GM18520 (cell line): ENCODE results near the gene TIAM2.

Experiments used
- ATAC-seq: cut with Tn5 transposase; IDR thresholded peaks from one replicate; pipeline ENCODE4 v1.9.1; 2021; ENCODE audit not compliant: unreplicated experiment

Gene TIAM2

GRCh38 chr6:155274106-155274505 lies 279.0 kb downstream of the TIAM2 start:
- ATAC-seq = no peak

GRCh38 chr6:155274533-155274932 lies 279.4 kb downstream of the TIAM2 start:
- ATAC-seq = no peak

DNA sequence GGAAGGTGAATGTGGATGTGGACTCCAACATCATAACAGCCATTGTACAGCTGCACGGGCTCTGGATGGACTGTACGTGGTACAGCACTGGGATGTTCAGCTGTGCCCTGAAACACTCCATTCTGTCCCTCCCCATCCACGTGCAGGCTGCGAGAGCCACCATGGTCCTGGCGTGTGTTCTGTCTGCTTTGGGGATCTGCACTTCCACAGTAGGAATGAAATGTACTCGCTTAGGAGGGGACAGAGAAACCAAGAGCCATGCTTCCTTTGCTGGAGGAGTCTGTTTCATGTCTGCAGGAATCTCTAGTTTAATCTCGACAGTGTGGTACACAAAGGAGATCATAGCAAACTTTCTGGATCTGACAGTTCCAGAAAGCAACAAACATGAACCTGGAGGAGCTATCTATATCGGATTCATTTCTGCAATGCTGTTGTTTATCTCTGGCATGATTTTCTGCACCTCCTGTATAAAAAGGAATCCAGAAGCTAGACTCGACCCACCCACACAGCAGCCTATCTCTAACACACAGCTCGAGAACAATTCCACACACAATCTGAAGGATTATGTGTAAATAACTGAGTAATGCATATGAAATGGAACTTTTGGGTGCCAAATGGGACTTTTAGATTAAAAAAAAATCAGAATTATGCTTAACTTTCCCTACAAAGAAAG lies 280.8 kb downstream of the TIAM2 start:
- no peak for ATAC-seq

GRCh38 chr6:155276638-155277037 lies 281.5 kb downstream of the TIAM2 start:
- no peak for ATAC-seq

GRCh38 chr6:155278319-155279049 lies 283.4 kb downstream of the TIAM2 start:
- no peak for ATAC-seq

DNA sequence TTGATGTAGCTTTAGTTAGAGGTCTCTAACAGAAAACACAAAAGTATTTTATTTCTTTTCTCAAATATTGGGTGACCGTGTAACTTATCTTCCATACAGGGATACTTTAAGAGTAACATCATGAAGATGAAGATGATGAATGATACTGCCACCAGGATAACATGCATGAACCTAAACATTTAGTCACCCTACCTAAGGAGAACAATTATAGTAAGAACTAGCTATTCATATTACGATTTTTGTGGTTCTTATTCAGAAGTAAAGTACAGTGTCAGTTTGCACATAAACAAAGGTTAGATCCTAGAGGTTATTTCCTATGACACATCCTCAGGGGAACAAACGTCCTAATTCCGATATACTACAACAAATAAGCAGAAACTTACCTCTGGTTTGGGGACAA lies 289.7 kb downstream of the TIAM2 start:
- no peak for ATAC-seq

DNA sequence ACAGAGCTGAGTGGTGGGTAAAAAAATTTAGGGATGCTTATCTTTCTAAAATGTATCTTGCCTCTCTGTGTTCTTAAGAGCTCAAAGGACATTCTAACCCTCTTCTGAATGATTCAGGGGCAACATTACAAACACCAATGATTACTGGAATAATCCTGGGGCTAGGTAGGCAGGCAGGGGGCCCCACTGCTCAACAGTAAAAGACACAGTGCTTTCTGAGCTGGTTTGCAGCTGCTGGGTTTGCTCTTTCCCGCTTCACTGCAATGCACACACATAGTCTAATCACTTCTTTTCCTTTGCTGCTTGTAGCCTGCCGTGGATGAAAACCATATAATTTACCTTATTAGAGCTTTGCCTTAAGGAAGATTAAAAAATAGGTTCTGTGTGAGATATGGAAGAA lies 292.6 kb downstream of the TIAM2 start:
- no peak for ATAC-seq

GRCh38 chr6:155290491-155290890 lies 295.4 kb downstream of the TIAM2 start:
- no peak for ATAC-seq

DNA sequence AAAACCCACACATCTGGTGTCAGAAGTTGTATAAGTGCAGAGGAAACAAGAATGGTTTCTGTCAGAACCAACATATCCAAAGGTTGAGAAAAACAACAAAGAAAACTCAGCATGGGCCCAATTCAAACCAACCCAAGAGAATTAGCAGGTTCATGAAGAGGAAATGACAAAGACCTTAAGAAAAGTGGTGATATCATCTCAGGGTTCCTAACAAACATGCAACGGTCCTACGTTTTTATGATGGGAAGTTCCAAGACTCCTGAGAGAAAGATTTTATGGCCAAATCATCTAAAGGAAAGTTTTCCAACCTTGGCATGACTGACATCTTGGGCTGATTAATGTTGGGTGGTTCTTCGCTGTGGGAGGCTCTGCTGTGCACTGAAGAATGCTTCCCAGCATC lies 296.2 kb downstream of the TIAM2 start:
- ATAC-seq = no peak

- ATAC-seq = no peak
Observed at GRCh38 chr6:155292711-155293110, 297.6 kb downstream of the TIAM2 start.

DNA sequence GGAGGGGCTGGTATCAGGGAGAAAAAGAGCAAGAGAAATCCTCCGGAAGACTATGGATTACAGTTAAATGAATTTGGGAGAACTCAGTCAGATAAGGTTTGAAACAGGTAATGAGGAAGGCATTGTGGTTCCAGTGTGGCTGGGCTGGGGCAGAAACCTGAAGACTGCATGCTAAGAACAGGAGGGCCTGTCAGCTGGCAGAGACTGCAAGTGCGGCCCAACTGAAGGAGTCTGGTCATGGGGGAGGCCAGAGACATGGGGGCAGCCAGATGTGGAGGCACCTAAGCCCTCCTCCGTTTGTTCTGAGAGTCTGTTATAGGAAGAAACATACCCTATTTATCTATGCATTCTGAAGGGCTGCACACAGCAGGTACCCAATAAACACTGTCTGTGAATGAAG lies 302.6 kb downstream of the TIAM2 start:
- ATAC-seq = no peak

- ATAC-seq = no peak
Observed at GRCh38 chr6:155301867-155302266, 306.8 kb downstream of the TIAM2 start.

GRCh38 chr6:155303361-155303870 lies 308.3 kb downstream of the TIAM2 start:
- no peak for ATAC-seq

DNA sequence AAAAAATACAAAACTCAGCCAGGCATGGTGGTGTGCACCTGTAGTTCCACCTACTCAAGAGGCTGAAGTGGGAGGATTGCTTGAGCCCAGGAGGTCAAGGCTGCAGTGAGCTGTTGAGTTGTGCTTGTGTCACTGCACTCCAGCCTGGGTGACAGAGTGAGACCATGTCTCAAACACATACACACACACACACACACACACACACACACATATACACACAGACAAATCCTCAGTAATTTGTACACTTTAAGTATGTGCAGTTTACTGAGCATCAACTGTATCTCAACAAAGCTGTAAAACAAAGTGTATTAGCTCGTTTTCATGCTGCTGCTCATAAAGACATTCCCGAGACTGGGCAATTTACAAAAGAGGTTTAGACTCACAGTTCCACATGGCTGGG lies 311.8 kb downstream of the TIAM2 start:
- ATAC-seq = no peak
